Measurements from ENCODE around the gene XXYLT1. TPM values are rescaled to one million over a fixed set of nuclear protein-coding genes. Genes with fewer than 3 reads are reported as not detected.

XXYLT1 gene
- total and polyA plus RNA-seq, 2 of the 4 experiments (the other 2 are of a cell fraction), result 14.7 to 18.1 TPM

- ChIA-PET CTCF (no interaction called here), POLR2A (ENCODE audit: unreplicated experiment) (no interaction called here)
- Histone ChIP-seq H3K36me3 (ENCODE audit: control insufficient read depth, insufficient read depth, low read length) (no peaks in the 10 kb centered on the region), H2BK20ac (ENCODE audit: low read depth, low read length) (no peak overlapping the region), H2BK120ac (ENCODE audit: low read depth, low read length) (no peak overlapping the region), H3K9me3 (ENCODE audit: control insufficient read depth, insufficient read depth, low read length) (peaks cover 6% of the 10 kb centered on the region), H3K27ac (ENCODE audit: insufficient read depth, low read length) (no peak overlapping the region), H2BK15ac (ENCODE audit: low read depth, low read length) (no peak overlapping the region), H2AFZ (replicated peaks; ENCODE audit: low read length, poor library complexity) (no peak overlapping the region), H3K79me1 (ENCODE audit: low read depth in 1 of 2, low read length in 2 of 2) (no peaks in the 10 kb centered on the region), H3K9ac (ENCODE audit: low read depth, low read length) (no peak overlapping the region), H3K27me3 (ENCODE audit: control insufficient read depth, insufficient read depth, low read length) (peaks cover 31% of the 10 kb centered on the region), H4K91ac (ENCODE audit: insufficient read depth, low read depth, low read length) (no peak overlapping the region), H3K14ac (replicated peaks; ENCODE audit: low read depth, low read length) (no peak overlapping the region), H2AK9ac (replicated peaks; ENCODE audit: low read depth, low read length, poor library complexity) (no peak overlapping the region), H3K4me2 (ENCODE audit: low read depth, low read length) (no peak overlapping the region), H3K56ac (ENCODE audit: extremely low read depth, insufficient read depth, low read length) (no peak overlapping the region), H4K5ac (ENCODE audit: low read depth, low read length) (no peak overlapping the region), H3K9me1 (ENCODE audit: insufficient read depth, low read length) (no peaks in the 10 kb centered on the region), H2AK5ac (ENCODE audit: low read depth, low read length) (no peak overlapping the region), H3K4ac (ENCODE audit: low read depth, low read length) (no peak overlapping the region), H3K4me3 (ENCODE audit: insufficient read depth, low read depth, low read length) (no peak overlapping the region), H4K20me1 (ENCODE audit: insufficient read depth, low read length) (no peaks in the 10 kb centered on the region), H3K4me1 (ENCODE audit: control insufficient read depth, insufficient read depth, low read length) (no peaks in the 10 kb centered on the region), H2BK5ac (ENCODE audit: low read depth, low read length, poor library complexity, severe bottlenecking) (no peak overlapping the region), H3K18ac (ENCODE audit: low read depth, low read length) (no peak overlapping the region), H4K8ac (ENCODE audit: low read depth in 2 of 2, low read length in 2 of 2) (no peak overlapping the region), H3K23ac (ENCODE audit: low read depth, low read length) (no peak overlapping the region)
- no CpG with 5 or more reads among the region's 2 CpGs for WGBS, 2 experiments (ENCODE audit: extremely low coverage in 2 of 2, insufficient read length in 1 of 2)
- no TSS peak for BruUV-seq (replicated peaks)
- dilution Hi-C loops (cut with HindIII; ENCODE audit: low sequenced_read_pairs, unreplicated experiment) (no loop called here), intact Hi-C loops (cut with micrococcal nuclease) (no loop called here), in situ Hi-C loops (cut with MboI; ENCODE audit: low sequenced_read_pairs) (no loop called here)
- TF ChIP-seq MXI1 (IDR thresholded peaks at IDR 0.05; ENCODE audit: borderline replicate concordance, low read depth, low read length) (no peak), RCOR1 (IDR thresholded peaks at IDR 0.05; ENCODE audit: insufficient replicate concordance, low read length) (no peak), SMC3 (IDR thresholded peaks at IDR 0.05; ENCODE audit: low read depth, low read length) (no peak), MAFK (IDR thresholded peaks at IDR 0.05; ENCODE audit: low read depth, low read length) (no peak), MAZ (IDR thresholded peaks at IDR 0.05; ENCODE audit: borderline replicate concordance, low read depth, low read length) (no peak), FOS (IDR thresholded peaks at IDR 0.05; ENCODE audit: low read depth, low read length) (no peak), POLR2A (IDR thresholded peaks at IDR 0.05; ENCODE audit: low read depth, low read length) (no peak), NFE2L2 (IDR thresholded peaks at IDR 0.05; ENCODE audit: low read depth, low read length) (no peak), CEBPB (IDR thresholded peaks at IDR 0.05; ENCODE audit: low read depth, low read length) (no peak), CTCF (conservative IDR thresholded peaks at IDR 0.05; ENCODE audit: low read depth, low read length) (no peak), RFX5 (IDR thresholded peaks at IDR 0.05; ENCODE audit: low read depth, low read length) (no peak), USF2 (IDR thresholded peaks at IDR 0.05; ENCODE audit: low read depth, low read length) (no peak), RAD21 (IDR thresholded peaks at IDR 0.05; ENCODE audit: low read length) (no peak), ELK1 (IDR thresholded peaks at IDR 0.05; ENCODE audit: borderline replicate concordance, low read depth, low read length) (no peak), CHD1 (IDR thresholded peaks at IDR 0.05; ENCODE audit: low read depth, low read length) (no peak), BHLHE40 (IDR thresholded peaks at IDR 0.05; ENCODE audit: low read depth, low read length) (no peak)
- ATAC-seq (ENCODE audit: low read depth), result no peak
- no peak for DNase-seq
Observed at GRCh38 chr3:195023576-195023975, 247.4 kb downstream of the XXYLT1 start.

Measured in IMR-90 (cell line).